Measurements from ENCODE around the gene PCSK4. TPM values are rescaled to one million over a fixed set of nuclear protein-coding genes. Genes with fewer than 3 reads are reported as not detected.

PCSK4 gene
- total RNA-seq, 6 experiments from 2014 or later = 0.34 to 1.2 (median 0.98) TPM

- DNase-seq = no peak
- Mint-ChIP-seq H3K4me1 (ENCODE audit: low read depth) (no peaks in the 10 kb centered on the region), H3K36me3 (ENCODE audit: low read depth) (no peaks in the 10 kb centered on the region), H3K27me3 (ENCODE audit: insufficient read depth) (peaks cover 9% of the 10 kb centered on the region), H3K27ac (no peak overlapping the region), H3K9me3 (no peaks in the 10 kb centered on the region), H3K4me3 (no peak overlapping the region)
- TF ChIP-seq CTCF (IDR thresholded peaks at IDR 0.05) = no peak
These were observed 28.3 kb upstream of the PCSK4 start for GRCh38 chr19:1518471-1518870.

GRCh38 chr19:1516395-1516753 lies 26.2 kb upstream of the PCSK4 start:
- H3K27me3 Mint-ChIP-seq (ENCODE audit: insufficient read depth) = no peaks in the 10 kb centered on the region; the same call in 1 of the 2 replicates
- no peak for DNase-seq

GRCh38 chr19:1514986-1515721 lies 25.0 kb upstream of the PCSK4 start:
- Mint-ChIP-seq H3K4me1 (ENCODE audit: low read depth) (no peaks in the 10 kb centered on the region), H3K4me3 (no peak overlapping the region), H3K27me3 (ENCODE audit: insufficient read depth) (no peaks in the 10 kb centered on the region; the same call in 1 of the 2 replicates), H3K27ac (no peak overlapping the region), H3K36me3 (ENCODE audit: low read depth) (no peaks in the 10 kb centered on the region), H3K9me3 (no peaks in the 10 kb centered on the region)
- no peak for TF ChIP-seq CTCF (IDR thresholded peaks at IDR 0.05)
- no peak for DNase-seq

More at GRCh38 chr19:1516395-1516753, 26.2 kb upstream of the PCSK4 start:
- no peak overlapping the region for H3K4me3 Mint-ChIP-seq
- TF ChIP-seq CTCF (IDR thresholded peaks at IDR 0.05) = no peak
- H3K36me3 Mint-ChIP-seq (ENCODE audit: low read depth) = no peaks in the 10 kb centered on the region
- no peaks in the 10 kb centered on the region for H3K4me1 Mint-ChIP-seq (ENCODE audit: low read depth)
- H3K27ac Mint-ChIP-seq = no peak overlapping the region
- H3K9me3 Mint-ChIP-seq = no peaks in the 10 kb centered on the region

- Mint-ChIP-seq H3K27ac (no peak overlapping the region), H3K9me3 (no peaks in the 10 kb centered on the region)
These were observed 24.1 kb upstream of the PCSK4 start for GRCh38 chr19:1514295-1514661.

GRCh38 chr19:1513499-1514294 lies 23.5 kb upstream of the PCSK4 start:
- DNase-seq = peak; percentile 22
- TF ChIP-seq CTCF (IDR thresholded peaks at IDR 0.05) = peak; percentile 85
- Mint-ChIP-seq H3K27ac (no peak overlapping the region; the same call in 1 of the 2 replicates), H3K4me1 (ENCODE audit: low read depth) (no peaks in the 10 kb centered on the region), H3K9me3 (0 out of 2 replicates have a peak, but pooled peaks cover 2% of the 10 kb centered on the region), H3K36me3 (ENCODE audit: low read depth) (no peaks in the 10 kb centered on the region), H3K27me3 (ENCODE audit: insufficient read depth) (peaks cover 2% of the 10 kb centered on the region), H3K4me3 (peak overlapping the region; percentile 20; the same call in 1 of the 2 replicates)

More at GRCh38 chr19:1514295-1514661, 24.1 kb upstream of the PCSK4 start:
- peaks cover 2% of the 10 kb centered on the region for H3K27me3 Mint-ChIP-seq (ENCODE audit: insufficient read depth)
- H3K36me3 Mint-ChIP-seq (ENCODE audit: low read depth) = no peaks in the 10 kb centered on the region
- 0 out of 2 replicates have a peak overlapping the region, but pooled peaks have one; percentile 20 for H3K4me3 Mint-ChIP-seq
- DNase-seq = no peak
- TF ChIP-seq CTCF (IDR thresholded peaks at IDR 0.05) = no peak
- no peaks in the 10 kb centered on the region for H3K4me1 Mint-ChIP-seq (ENCODE audit: low read depth)
